H1 (cell line): ENCODE data around the gene CDR2L. TPM values are rescaled to one million over a fixed set of nuclear protein-coding genes. Genes with fewer than 3 reads are reported as not detected.

Source experiments
- CTCF ChIA-PET: fragments of 300-600 bp; sonication (Branson Sonifier 250); formaldehyde crosslinking; loops from one replicate; lab custom pipeline; 2021; ENCODE audit not compliant: partially characterized antibody; lab: Charles Lee
- POLR2A ChIA-PET: fragments of 300-600 bp; sonication (Branson Sonifier 250); formaldehyde crosslinking; loops from one replicate; lab custom pipeline; 2021; ENCODE audit warnings: inconsistent platforms; ENCODE audit not compliant: partially characterized antibody; lab: Charles Lee
- DNase-seq, 2 experiments: peaks; one replicate each; pipeline versions ENCODE4 v3.0.0 to v3.0.0-alpha.2; 2010 to 2022; ENCODE audit warnings: low spot score in 2 of 2, low read depth in 1 of 2, mixed read lengths in 1 of 2
- FAIRE-seq: peaks from 2 replicates; lab custom pipeline; 2011; peaks lifted over from hg19 to GRCh38; lab: Jason Lieb, UNC
- H2AFZ ChIP-seq: 2 replicates; pipeline ENCODE4 v1.8.1; 2012; ENCODE audit warnings: low read length, inconsistent platforms
- H2AK5ac ChIP-seq: 2 replicates; pipeline ENCODE4 v1.6.1; 2013; ENCODE audit warnings: low read depth, low read length
- H2BK120ac ChIP-seq: replicated peaks from 2 replicates; pipeline ENCODE3; 2013; ENCODE audit warnings: low read depth, low read length, inconsistent platforms
- H2BK12ac ChIP-seq: 2 replicates; pipeline ENCODE4 v1.6.1; 2013; ENCODE audit warnings: low read depth, low read length
- H2BK15ac ChIP-seq: 2 replicates; pipeline ENCODE4 v1.6.1; 2013; ENCODE audit warnings: low read length
- H2BK20ac ChIP-seq: 2 replicates; pipeline ENCODE4 v1.6.1; 2013; ENCODE audit warnings: low read length
- H2BK5ac ChIP-seq: 2 replicates; pipeline ENCODE4 v1.6.1; 2013; ENCODE audit warnings: low read depth, low read length
- H3K14ac ChIP-seq: 2 replicates; pipeline ENCODE4 v1.6.1; 2013; ENCODE audit warnings: inconsistent platforms; ENCODE audit not compliant: insufficient read length
- H3K18ac ChIP-seq: 2 replicates; pipeline ENCODE4 v1.6.1; 2013; ENCODE audit warnings: low read length; ENCODE audit errors: extremely low read depth
- H3K23ac ChIP-seq: 2 replicates; pipeline ENCODE4 v1.6.1; 2013; ENCODE audit warnings: inconsistent platforms; ENCODE audit not compliant: insufficient read length
- H3K23me2 ChIP-seq: 2 replicates; pipeline ENCODE4 v1.6.1; 2013; ENCODE audit warnings: low read depth, low read length
- H3K27ac ChIP-seq: 2 replicates; pipeline ENCODE4 v1.6.1; 2011; ENCODE audit warnings: low read depth, low read length, inconsistent platforms
- H3K27me3 ChIP-seq, 4 experiments: replicated peaks in 1 of 4; 1 replicate in 1 of 4; 2 replicates in 3 of 4; pipeline versions ENCODE4 v1.6.1 to v1.8.1; 2011 to 2013; ENCODE audit warnings: low read length in 3 of 4, mild to moderate bottlenecking in 3 of 4, inconsistent platforms in 2 of 4, mixed read lengths in 2 of 4, moderate library complexity in 1 of 4; ENCODE audit not compliant: control insufficient read depth in 3 of 4, insufficient read depth in 3 of 4; ENCODE audit errors: extremely low read depth in 1 of 4
- H3K36me3 ChIP-seq, 4 experiments: 2 replicates each; pipeline versions ENCODE4 v1.6.1 to v1.8.1; 2011 to 2013; ENCODE audit warnings: mild to moderate bottlenecking in 4 of 4, low read length in 3 of 4, moderate library complexity in 2 of 4, control low read depth in 1 of 4, inconsistent platforms in 1 of 4; ENCODE audit not compliant: insufficient read depth in 4 of 4, control insufficient read depth in 2 of 4
- H3K4ac ChIP-seq: replicated peaks from 2 replicates; pipeline ENCODE3; 2013; ENCODE audit warnings: low read length, low read depth, mixed read lengths, inconsistent platforms; ENCODE audit not compliant: insufficient read length
- H3K4me1 ChIP-seq, 4 experiments: replicated peaks in 1 of 4; 1 replicate in 1 of 4; 2 replicates in 3 of 4; pipeline versions ENCODE4 v1.6.1 to v1.8.1; 2011 to 2013; ENCODE audit warnings: low read length in 3 of 4, inconsistent platforms in 2 of 4, mixed read lengths in 1 of 4; ENCODE audit not compliant: insufficient read depth in 4 of 4, control insufficient read depth in 3 of 4
- H3K4me2 ChIP-seq, 2 experiments: 2 replicates each; pipeline versions ENCODE4 v1.6.1 to v1.8.1; 2011 to 2013; ENCODE audit warnings: low read depth in 2 of 2, low read length in 2 of 2, control low read depth in 1 of 2, inconsistent platforms in 1 of 2, mild to moderate bottlenecking in 1 of 2; ENCODE audit not compliant: insufficient read depth in 1 of 2
- H3K4me3 ChIP-seq, 4 experiments: fragments of 200-600, 300-600 bp in 1 of 4; sonication (generic), shearing (Covaris generic), sonication (Bioruptor Twin) in 1 of 4; 2 replicates each; pipeline versions ENCODE4 v1.5.1 to v1.8.1; 2011 to 2016; ENCODE audit warnings: low read length in 4 of 4, low read depth in 3 of 4, control low read depth in 2 of 4, inconsistent platforms in 2 of 4, mild to moderate bottlenecking in 2 of 4, mixed read lengths in 1 of 4, moderate library complexity in 1 of 4; ENCODE audit not compliant: insufficient read depth in 2 of 4; ENCODE audit errors: extremely low read depth in 1 of 4
- H3K56ac ChIP-seq: replicated peaks from 2 replicates; pipeline ENCODE3; 2013; ENCODE audit warnings: low read depth, mild to moderate bottlenecking, mixed read lengths, low read length, inconsistent platforms; ENCODE audit not compliant: insufficient read length
- H3K79me1 ChIP-seq: 2 replicates; pipeline ENCODE4 v1.6.1; 2013; ENCODE audit warnings: low read depth, low read length, control low read depth
- H3K79me2 ChIP-seq, 2 experiments: 2 replicates each; pipeline versions ENCODE4 v1.6.1 to v1.8.1; 2012 to 2013; ENCODE audit warnings: low read length in 2 of 2, mild to moderate bottlenecking in 2 of 2, inconsistent platforms in 1 of 2; ENCODE audit not compliant: insufficient read depth in 2 of 2, control insufficient read depth in 1 of 2
- H3K9ac ChIP-seq, 4 experiments: replicated peaks in 1 of 4; 1 replicate in 1 of 4; 2 replicates in 3 of 4; pipeline versions ENCODE4 v1.6.1 to v1.8.1; 2011 to 2013; ENCODE audit warnings: low read depth in 3 of 4, low read length in 3 of 4, control low read depth in 2 of 4, mild to moderate bottlenecking in 2 of 4, moderate library complexity in 2 of 4, inconsistent platforms in 1 of 4; ENCODE audit errors: extremely low read depth in 1 of 4
- H3K9me3 ChIP-seq, 2 experiments: 2 replicates each; pipeline versions ENCODE4 v1.6.1 to v1.8.1; 2012 to 2013; ENCODE audit warnings: mild to moderate bottlenecking in 2 of 2, moderate library complexity in 2 of 2, control low read depth in 1 of 2, inconsistent platforms in 1 of 2, low read depth in 1 of 2, low read length in 1 of 2, mixed read lengths in 1 of 2; ENCODE audit not compliant: insufficient read depth in 2 of 2
- H4K20me1 ChIP-seq, 2 experiments: replicated peaks in 1 of 2; 2 replicates each; pipeline versions ENCODE3 to v1.8.1; 2011 to 2013; ENCODE audit warnings: inconsistent platforms in 2 of 2, low read length in 2 of 2, mild to moderate bottlenecking in 1 of 2; ENCODE audit not compliant: insufficient read depth in 2 of 2, control insufficient read depth in 1 of 2
- H4K5ac ChIP-seq: 2 replicates; pipeline ENCODE4 v1.6.1; 2013; ENCODE audit warnings: low read length, low read depth, mixed read lengths, inconsistent platforms; ENCODE audit not compliant: insufficient read length
- H4K8ac ChIP-seq: 2 replicates; pipeline ENCODE4 v1.8.0; 2013; ENCODE audit warnings: mild to moderate bottlenecking, moderate library complexity, low read length, inconsistent platforms; ENCODE audit not compliant: insufficient read depth; ENCODE audit errors: extremely low read depth
- H4K91ac ChIP-seq: replicated peaks from 2 replicates; pipeline ENCODE3; 2013; ENCODE audit warnings: low read length, mixed read lengths, inconsistent platforms; ENCODE audit not compliant: insufficient read length
- TCF12 ChIP-seq: IDR thresholded peaks from 2 replicates; pipeline ENCODE4 v1.6.1; 2011; ENCODE audit warnings: low read depth, mild to moderate bottlenecking, low read length
- USF2 ChIP-seq: IDR thresholded peaks from 2 replicates; pipeline ENCODE4 v1.6.1; 2011; ENCODE audit warnings: low read length, improper control_type of control experiment
- WGBS, 2 experiments: shearing (Covaris generic) in 1 of 2; methylation state at CpG; one replicate each; pipeline versions ENCODE4 v1.1.6 to v1.1.7; 2013 to 2015; ENCODE audit warnings: low lambda C conversion rate in 2 of 2, mixed read lengths in 2 of 2, inconsistent platforms in 1 of 2, low coverage in 1 of 2, missing lambda C conversion rate in 1 of 2; ENCODE audit not compliant: insufficient replicate concordance in 2 of 2, insufficient coverage in 1 of 2, insufficient read length in 1 of 2; ENCODE audit errors: extremely low coverage in 1 of 2, missing lambda C conversion rate in 1 of 2; 5-methylcytosine and 5-hydroxymethylcytosine counted together
- polyA plus RNA-seq, 7 experiments: library from polyadenylated mRNA; depleted of rRNA in 3 of 7; stranded (reverse) in 5 of 7; unstranded in 2 of 7; fragments of >200 nt in 5 of 7; fragments of 200-250 nt in 2 of 7; gene quantifications; 1 replicate in 5 of 7; 2 replicates in 1 of 7; 4 replicates in 1 of 7; pipeline versions ENCODE4 v1.2.1 to v1.2.3, GENCODE V29; 2011 to 2013; ENCODE audit warnings: missing spikeins in 2 of 7, mixed read lengths in 2 of 7
- total RNA-seq: library from RNA; stranded (reverse); fragmentation: NEBNext Ultra II Directional; extraction: Animal tissue kit (Norgen Biotek cat#: 25700); gene quantifications from 2 replicates; pipeline ENCODE4 v1.2.1, GENCODE V29; 2021

The CDR2L gene
- total and polyA plus RNA-seq, 2 of the 8 experiments (the other 6 are each of a cell fraction or from before 2014, with no cell fraction given): 20.4 to 38.1 TPM

GRCh38 chr17:75010683-75011400, 23.4 kb downstream of the CDR2L start:
- Histone ChIP-seq H3K23ac (no peak overlapping the region), H3K56ac (no peak overlapping the region), H2BK120ac (no peak overlapping the region), H4K20me1 (peaks cover 0 to 2% of the 10 kb centered on the region in 2 experiments), H4K8ac (no peak overlapping the region), H3K4ac (no peak overlapping the region), H3K23me2 (peaks cover 6% of the 10 kb centered on the region; the same call in 1 of the 2 replicates), H3K9ac (no peak overlapping the region), H3K79me1 (no peaks in the 10 kb centered on the region), H2BK5ac (no peak overlapping the region), H2BK12ac (no peak overlapping the region), H3K4me3 (no peak overlapping the region), H3K18ac (no peak overlapping the region), H3K9me3 (no peaks in the 10 kb centered on the region), H3K27ac (no peak overlapping the region), H3K4me2 (no peak overlapping the region; a peak in 1 of 4 replicates), H2AFZ (no peak overlapping the region), H3K27me3 (no peaks in the 10 kb centered on the region), H3K79me2 (peaks cover 0 to 14% of the 10 kb centered on the region in 2 experiments; a peak in 2 of 4 replicates), H2BK15ac (no peak overlapping the region; the same call in 1 of the 2 replicates), H3K36me3 (no peaks in the 10 kb centered on the region), H2AK5ac (no peak overlapping the region), H3K14ac (no peak overlapping the region), H4K5ac (no peak overlapping the region), H2BK20ac (no peak overlapping the region), H3K4me1 (peaks cover 0 to 15% (median 4%) of the 10 kb centered on the region in 4 experiments; a peak in 5 of 7 replicates), H4K91ac (no peak overlapping the region)
- ChIA-PET CTCF (interaction anchor here (0.6 to 20.3 kb wide), 19 partner anchors 8 to 265 kb away, joined by 3 to 345 read pairs (median 4); partner anchors contain the start of gene CDR2L), POLR2A (interaction anchor here (0.6 to 5.8 kb wide), 16 partner anchors 12 to 250 kb away, joined by 3 to 87 read pairs (median 11); partner anchors contain the start of genes ATP5PD, CDR2L, HID1 and JPT1)
- DNase-seq (no peak), FAIRE-seq (no peak)
- TF ChIP-seq TCF12: 0 out of 2 replicates have a peak, but pooled peaks have one; percentile 60
- no peak for TF ChIP-seq USF2
- 78% methylated on average over 8 of the region's 8 CpGs; no CpG with 5 or more reads in 1 of the 2 experiments for WGBS, 2 experiments
